T-cell (primary cell): ENCODE results near the gene LCE2D. TPM values are rescaled to one million over a fixed set of nuclear protein-coding genes. Genes with fewer than 3 reads are reported as not detected.

Experiments
- ATAC-seq, 4 experiments: fragments of 200-7000 bp in 3 of 4; fragments of 150-1000 bp in 1 of 4; cut with Tn5 transposase; replicated peaks in 1 of 4; 1 replicate in 3 of 4; 2 replicates in 1 of 4; pipeline ENCODE4 v1.10.0; 2021; ENCODE audit warnings: moderate library complexity in 3 of 4, mild to moderate bottlenecking in 2 of 4, moderate number of reproducible peaks in 1 of 4
- CTCF ChIA-PET, 2 donors: fragments of 300-600 bp; sonication (Branson Sonifier 250); formaldehyde crosslinking; loops; one replicate each; lab custom pipeline; 2022; ENCODE audit warnings: antibody characterized with exemption in 2 of 2; lab: Charles Lee
- POLR2A ChIA-PET, 2 donors: fragments of 300-600 bp; sonication (Branson Sonifier 250); formaldehyde crosslinking; loops; one replicate each; lab custom pipeline; 2022; ENCODE audit warnings: antibody characterized with exemption in 2 of 2; lab: Charles Lee
- DNase-seq, 35 experiments: peaks; one replicate each; pipeline versions ENCODE4 v3.0.0 to v3.0.0-alpha.2; 2013 to 2023
- H3K27ac ChIP-seq: one replicate; pipeline ENCODE4 v1.5.1; 2013; ENCODE audit warnings: low read length
- H3K27me3 ChIP-seq, 2 experiments: replicated peaks in 1 of 2; 1 replicate in 1 of 2; 2 replicates in 1 of 2; pipeline versions ENCODE4 v1.6.1 to v1.7.0; 2013; ENCODE audit warnings: low read length in 1 of 2, mixed read lengths in 1 of 2; ENCODE audit not compliant: control insufficient read depth in 2 of 2, insufficient read depth in 2 of 2; ENCODE audit errors: extremely low read depth in 1 of 2
- H3K36me3 ChIP-seq, 2 donors: 1 replicate in 1 of 2; 2 replicates in 1 of 2; pipeline versions ENCODE4 v1.6.1 to v1.7.0; 2013; ENCODE audit warnings: low read length in 1 of 2; ENCODE audit not compliant: control insufficient read depth in 2 of 2, insufficient read depth in 1 of 2; ENCODE audit errors: extremely low read depth in 1 of 2
- H3K4me1 ChIP-seq, 2 experiments: 1 replicate in 1 of 2; 2 replicates in 1 of 2; pipeline versions ENCODE4 v1.6.1 to v1.7.0; 2013; ENCODE audit warnings: low read length in 2 of 2, mixed read lengths in 1 of 2; ENCODE audit not compliant: insufficient read depth in 2 of 2, control insufficient read depth in 1 of 2; ENCODE audit errors: extremely low read depth in 1 of 2
- H3K4me3 ChIP-seq, 2 donors: 1 replicate in 1 of 2; 2 replicates in 1 of 2; pipeline versions ENCODE4 v1.5.1 to v1.7.0; 2013; ENCODE audit warnings: mild to moderate bottlenecking in 2 of 2, low read length in 1 of 2, moderate library complexity in 1 of 2; ENCODE audit not compliant: control insufficient read depth in 1 of 2; ENCODE audit errors: extremely low read depth in 1 of 2
- H3K9me3 ChIP-seq: 2 replicates; pipeline ENCODE4 v1.7.0; 2013
- H3K27ac Mint-ChIP-seq, 2 donors: one replicate each; pipeline ENCODE4 v1.8.0; 2020 to 2021; ENCODE audit warnings: mild to moderate bottlenecking in 2 of 2, mixed read lengths in 2 of 2
- H3K27me3 Mint-ChIP-seq, 2 donors: one replicate each; pipeline ENCODE4 v1.8.0; 2021 to 2022; ENCODE audit warnings: mixed read lengths in 2 of 2
- H3K36me3 Mint-ChIP-seq: one replicate; pipeline ENCODE4 v1.8.0; 2021; ENCODE audit warnings: mixed read lengths
- H3K4me1 Mint-ChIP-seq, 3 donors: one replicate each; pipeline ENCODE4 v1.8.0; 2020 to 2022; ENCODE audit warnings: mixed read lengths in 3 of 3, mild to moderate bottlenecking in 1 of 3
- H3K4me3 Mint-ChIP-seq, 3 donors: one replicate each; pipeline ENCODE4 v1.8.0; 2020 to 2022; ENCODE audit warnings: mild to moderate bottlenecking in 3 of 3, mixed read lengths in 3 of 3, moderate library complexity in 3 of 3
- H3K9me3 Mint-ChIP-seq, 3 donors: one replicate each; pipeline ENCODE4 v1.8.0; 2020 to 2022; ENCODE audit warnings: mixed read lengths in 3 of 3
- WGBS: methylation state at CpG from one replicate; pipeline ENCODE4 v1.1.5; 2013; ENCODE audit warnings: missing lambda C conversion rate; ENCODE audit not compliant: insufficient coverage; 5-methylcytosine and 5-hydroxymethylcytosine counted together
- total RNA-seq, 35 experiments: library from RNA in 6 of 35; stranded (reverse) in 6 of 35; fragments of 120-200 nt in 1 of 35; gene quantifications; one replicate each; pipeline versions ENCODE4 v1.2.1 to v1.2.4 and lab custom pipeline; 2013 to 2026

The LCE2D gene
- total RNA-seq, 5 donors from 2014 or later (not counting 1 experiment from before 2014, with no cell fraction given): not detected

- Histone ChIP-seq H3K27me3 (peaks cover 2 to 13% of the 10 kb centered on the region in 2 experiments), H3K4me3 (no peak within 1 kb of the TSS), H3K27ac (no peak within 1 kb of the TSS), H3K9me3 (no peaks in the 10 kb centered on the region), H3K4me1 (no peaks in the 10 kb centered on the region), H3K36me3 (no peaks in the 10 kb centered on the region)
- H3K4me3 Mint-ChIP-seq: no peak within 1 kb of the TSS
- H3K27me3 Mint-ChIP-seq: peaks cover 19 to 24% of the 10 kb centered on the region in 2 donors
- ChIA-PET POLR2A (no interaction called here), CTCF (no interaction called here)
- DNase-seq (no peak), ATAC-seq (no peak)
- H3K36me3 Mint-ChIP-seq: no peaks in the 10 kb centered on the region
- H3K27ac Mint-ChIP-seq: no peak within 1 kb of the TSS
- H3K4me1 Mint-ChIP-seq: no peaks in the 10 kb centered on the region
- H3K9me3 Mint-ChIP-seq: peaks cover 0 to 5% (median 4%) of the 10 kb centered on the region in 3 donors
- 56% methylated on average over 1 of the region's 2 CpGs for WGBS
These were observed 44.7 kb downstream of the LCE2D start, which contains the start of gene LCE4A for GRCh38 chr1:152707860-152708259. Gene LCE4A, plus strand, starts transcription at chr1:152708160. Its CDS starts 916 bp downstream, at chr1:152709076.

Other genes starting within 250 kb of the LCE2D start
- gene CRNN, start 249.1 kb upstream of the LCE2D start, total RNA-seq: not detected
- not detected for gene LCE5A, start 152.6 kb upstream of the LCE2D start, total RNA-seq
- not detected for gene CRCT1, start 148.9 kb upstream of the LCE2D start, total RNA-seq
- gene LCE3E, start 96.6 kb upstream of the LCE2D start, total RNA-seq: not detected
- not detected for gene LCE3D, start 82.9 kb upstream of the LCE2D start, total RNA-seq
- not detected for gene LCE3C, start 63.1 kb upstream of the LCE2D start, total RNA-seq
- gene LCE3B, start 49.6 kb upstream of the LCE2D start, total RNA-seq: not detected
- gene LCE3A, start 40.3 kb upstream of the LCE2D start, total RNA-seq: not detected
- not detected for gene LCE2C, start 11.9 kb downstream of the LCE2D start, total RNA-seq
- gene LCE2B, start 22.7 kb downstream of the LCE2D start, total RNA-seq: not detected
- gene LCE2A, start 35.0 kb downstream of the LCE2D start, total RNA-seq: not detected
- not detected for gene LCE4A, start 44.8 kb downstream of the LCE2D start, total RNA-seq
- gene KPRP, start 94.6 kb downstream of the LCE2D start, total RNA-seq: not detected
- gene LCE1F, start 111.8 kb downstream of the LCE2D start, total RNA-seq: not detected
- gene LCE1E, start 122.9 kb downstream of the LCE2D start, total RNA-seq: not detected
- not detected for gene LCE1D, start 133.3 kb downstream of the LCE2D start, total RNA-seq
- not detected for gene LCE1C, start 143.3 kb downstream of the LCE2D start, total RNA-seq
- not detected for gene LCE1B, start 148.6 kb downstream of the LCE2D start, total RNA-seq
- gene LCE1A, start 164.1 kb downstream of the LCE2D start, total RNA-seq: not detected
- gene LCE6A, start 179.5 kb downstream of the LCE2D start, total RNA-seq: not detected
- gene LCE7A, start 196.6 kb downstream of the LCE2D start, total RNA-seq: not detected
- not detected for gene SMCP, start 214.9 kb downstream of the LCE2D start, total RNA-seq
- not detected for gene IVL, start 245.2 kb downstream of the LCE2D start, total RNA-seq